Heart right ventricle (tissue), 16 donors: ENCODE data around the gene HDAC2. TPM values are rescaled to one million over a fixed set of nuclear protein-coding genes. Genes with fewer than 3 reads are reported as not detected.

Source experiments
- ATAC-seq, 8 donors: fragments of 200-7000 bp; cut with Tn5 transposase; one replicate each; pipeline ENCODE4 v1.9.1; 2020; ENCODE audit warnings: mild to moderate bottlenecking in 8 of 8, moderate library complexity in 8 of 8, moderate number of reproducible peaks in 1 of 8
- DNase-seq, 2 donors: peaks; one replicate each; pipeline ENCODE4 v3.0.0-alpha.2; 2020
- H3K27ac ChIP-seq, 10 donors: fragments of 200-600 bp; sonication (generic) in 2 of 10; one replicate each; pipeline versions ENCODE4 v1.5.0 to v1.8.0; 2020 to 2022; ENCODE audit warnings: mild to moderate bottlenecking in 3 of 10
- H3K27me3 ChIP-seq, 7 donors: fragments of 200-600 bp; one replicate each; pipeline ENCODE4 v1.8.0; 2021 to 2022; ENCODE audit warnings: mild to moderate bottlenecking in 2 of 7
- H3K36me3 ChIP-seq, 9 donors: fragments of 200-600 bp; sonication (generic) in 1 of 9; one replicate each; pipeline versions ENCODE4 v1.5.0 to v1.8.0; 2020 to 2022; ENCODE audit warnings: mild to moderate bottlenecking in 2 of 9
- H3K4me1 ChIP-seq, 9 donors: fragments of 200-600 bp; sonication (generic) in 1 of 9; one replicate each; pipeline versions ENCODE4 v1.5.0 to v1.8.0; 2020 to 2022; ENCODE audit warnings: mild to moderate bottlenecking in 4 of 9
- H3K4me3 ChIP-seq, 10 donors: fragments of 200-600 bp; sonication (generic) in 2 of 10; one replicate each; pipeline versions ENCODE4 v1.5.0 to v1.8.0; 2020 to 2022; ENCODE audit warnings: mild to moderate bottlenecking in 7 of 10, moderate library complexity in 2 of 10
- H3K9me3 ChIP-seq, 11 donors: fragments of 200-600 bp in 10 of 11; sonication (generic) in 2 of 11; one replicate each; pipeline versions ENCODE4 v1.5.0 to v1.8.0; 2013 to 2022; ENCODE audit warnings: mild to moderate bottlenecking in 2 of 11, control low read depth in 1 of 11, moderate library complexity in 1 of 11
- WGBS, 2 donors: extraction: QIAGEN DNeasy Blood & Tissue Kit; methylation state at CpG; one replicate each; pipeline ENCODE4 v1.1.7; 2013; ENCODE audit warnings: inconsistent platforms in 1 of 2; 5-methylcytosine and 5-hydroxymethylcytosine counted together
- intact Hi-C, 10 donors: fragments of 100-400 bp; cut with DNase I; formaldehyde crosslinking; loops; one replicate each; pipeline versions ENCODE4 v1.11.1 to v1.14.2; 2022
- polyA plus RNA-seq, 2 donors: library from polyadenylated mRNA; stranded (reverse); fragments of 200-250 nt; gene quantifications; one replicate each; pipeline ENCODE4 v1.2.3, GENCODE V29; 2013
- total RNA-seq, 10 donors: library from RNA; stranded (reverse); fragmentation: NEBNext Ultra II Directional in 3 of 10; extraction: Animal tissue kit (Norgen Biotek cat#: 25700) in 3 of 10; gene quantifications; one replicate each; pipeline versions ENCODE4 v1.2.1 to v1.2.4, GENCODE V29; 2021 to 2023
- TF ChIP-seq, protein P1 (sequence below), 9 donors: fragments of 200-600 bp; sonication (generic) in 2 of 9; IDR thresholded peaks; one replicate each; pipeline versions ENCODE4 v1.5.0 to v1.8.0; 2021 to 2022; ENCODE audit warnings: antibody characterized with exemption in 9 of 9, mild to moderate bottlenecking in 5 of 9, moderate library complexity in 1 of 9
- donor health status: Arrhythmogenic right ventricular cardiomyopathy.
- donor health status: ischemic (EF 13 %, LVEDD 7.1; RV severe dilation, severe dysfunction).
- donor health status: healthy with polysubstance abuse.
- donor health status: DM: no; HTN: yes; CAD: no.
- donor health status: DM: no; HTN: no; CAD: no.
- donor health status: ischemic (EF 25% LVEDD 6.9; RV normal size, moderate dysfunction).
- donor health status: ischemic (EF 25% LVEDD 5.7; RV mildly dilated, moderate dysfunction).
- donor health status: healthy.
- donor health status: DM: yes; HTN: yes; CAD: no.
- donor health status: Ischemic cardiomyopathy.
- donor health status: ischemic (EF 35%, LVEDD 5.7; RV mildly dilated, moderate dysfunction).
- donor health status: nonischemic (EF 11% LVEDD 7.7; RV severe dilation, severe dysfunction).
- donor health status: DM: yes; HTN: yes; CAD: no.
- donor health status: PGD.
- donor health status: ischemic (EF 29% LVEDD 5.4; RV normal size, mild dysfunction).
- donor health status: nonischemic (EF 23%, LVEDD 6.1; RV moderate dilation, normal function).

HDAC2 gene
- total and polyA plus RNA-seq, 12 donors, result 23.2 to 60.2 (median 46.2) TPM

DNA sequence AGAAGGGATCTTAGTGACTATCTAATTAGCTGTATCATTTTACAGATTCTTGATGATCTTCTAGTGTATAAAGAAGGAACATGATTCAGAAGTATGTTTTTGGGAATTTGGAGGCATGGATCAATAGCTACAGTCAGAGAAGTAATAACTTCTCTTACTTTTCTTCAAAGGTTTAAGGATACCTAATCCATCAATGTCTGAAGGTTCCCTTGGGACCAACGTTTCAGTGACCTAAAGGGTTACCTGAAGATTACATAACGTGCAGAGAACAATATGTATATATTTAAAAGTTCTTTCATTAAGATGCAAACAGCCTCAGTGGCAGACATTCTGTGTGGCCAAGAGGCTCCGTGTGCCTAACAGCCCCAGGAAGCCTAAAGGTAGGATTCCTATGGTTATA, 3.2 kb downstream of the HDAC2 start:
- WGBS, 2 donors, result 42 to 45% methylated on average over 3 of the region's 3 CpGs
- TF ChIP-seq, protein P1, sequence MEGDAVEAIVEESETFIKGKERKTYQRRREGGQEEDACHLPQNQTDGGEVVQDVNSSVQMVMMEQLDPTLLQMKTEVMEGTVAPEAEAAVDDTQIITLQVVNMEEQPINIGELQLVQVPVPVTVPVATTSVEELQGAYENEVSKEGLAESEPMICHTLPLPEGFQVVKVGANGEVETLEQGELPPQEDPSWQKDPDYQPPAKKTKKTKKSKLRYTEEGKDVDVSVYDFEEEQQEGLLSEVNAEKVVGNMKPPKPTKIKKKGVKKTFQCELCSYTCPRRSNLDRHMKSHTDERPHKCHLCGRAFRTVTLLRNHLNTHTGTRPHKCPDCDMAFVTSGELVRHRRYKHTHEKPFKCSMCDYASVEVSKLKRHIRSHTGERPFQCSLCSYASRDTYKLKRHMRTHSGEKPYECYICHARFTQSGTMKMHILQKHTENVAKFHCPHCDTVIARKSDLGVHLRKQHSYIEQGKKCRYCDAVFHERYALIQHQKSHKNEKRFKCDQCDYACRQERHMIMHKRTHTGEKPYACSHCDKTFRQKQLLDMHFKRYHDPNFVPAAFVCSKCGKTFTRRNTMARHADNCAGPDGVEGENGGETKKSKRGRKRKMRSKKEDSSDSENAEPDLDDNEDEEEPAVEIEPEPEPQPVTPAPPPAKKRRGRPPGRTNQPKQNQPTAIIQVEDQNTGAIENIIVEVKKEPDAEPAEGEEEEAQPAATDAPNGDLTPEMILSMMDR (IDR thresholded peaks at IDR 0.05), result no peak
- H3K27me3 ChIP-seq, result no peaks in the 10 kb centered on the region
- no peak for DNase-seq
- intact Hi-C loops, result no loop called here
- H3K4me3 ChIP-seq, result no peak overlapping the region
- no peak overlapping the region for H3K27ac ChIP-seq
- no peak for ATAC-seq
- H3K36me3 ChIP-seq, result no peaks in the 10 kb centered on the region
- H3K9me3 ChIP-seq, result no peaks in the 10 kb centered on the region
- peaks cover 0 to 62% (median 41%) of the 10 kb centered on the region in 9 donors for H3K4me1 ChIP-seq

DNA sequence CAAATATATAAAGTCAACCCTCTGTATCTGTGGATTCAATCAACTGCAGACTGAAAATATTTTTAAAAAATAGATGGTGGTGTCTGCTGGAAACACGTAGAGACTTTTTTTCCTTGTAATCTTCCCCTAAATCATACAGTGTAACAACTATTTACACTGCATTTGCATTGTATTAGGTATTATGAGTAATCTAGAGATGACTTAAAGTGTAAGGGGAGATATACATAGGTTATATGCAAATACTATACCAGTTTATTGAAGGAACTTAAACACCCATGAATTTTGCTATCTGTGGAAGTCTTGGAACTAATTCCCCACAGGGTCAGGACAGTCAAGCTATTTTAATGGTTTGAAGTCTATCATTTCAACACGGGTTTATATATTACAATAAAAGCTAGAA, 10.2 kb downstream of the HDAC2 start:
- Histone ChIP-seq H3K27ac (no peak overlapping the region), H3K4me3 (no peak overlapping the region), H3K9me3 (no peaks in the 10 kb centered on the region), H3K27me3 (no peaks in the 10 kb centered on the region), H3K36me3 (peaks cover 0 to 34% (median 0%) of the 10 kb centered on the region in 9 donors), H3K4me1 (peaks cover 0 to 37% (median 13%) of the 10 kb centered on the region in 9 donors)
- 58 to 67% methylated on average over 2 of the region's 2 CpGs for WGBS, 2 donors
- DNase-seq, result no peak
- intact Hi-C loops, result no loop called here
- TF ChIP-seq, protein P1 (IDR thresholded peaks at IDR 0.05), result no peak
- no peak for ATAC-seq

DNA sequence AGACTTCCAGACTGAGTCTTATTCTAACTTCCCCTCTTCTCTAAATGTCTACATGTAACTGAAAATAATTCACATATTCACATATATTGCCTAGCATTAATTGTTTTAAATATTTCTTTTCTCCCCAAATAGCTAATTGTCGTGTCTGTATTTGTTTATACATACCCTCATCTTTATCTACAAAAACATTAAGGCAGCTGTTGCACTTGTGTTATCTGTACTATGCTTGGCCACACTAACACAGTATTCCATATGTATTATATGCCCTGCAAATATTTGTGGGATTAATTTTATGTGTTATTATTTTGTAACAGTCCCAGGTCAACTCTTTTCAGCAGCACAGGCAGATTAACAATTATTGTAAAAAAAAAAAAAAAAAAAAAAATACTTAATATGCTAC, 11.7 kb downstream of the HDAC2 start:
- ATAC-seq (no peak), DNase-seq (no peak)
- Histone ChIP-seq H3K27me3 (no peaks in the 10 kb centered on the region), H3K36me3 (peaks cover 0 to 50% (median 2%) of the 10 kb centered on the region in 9 donors), H3K27ac (no peak overlapping the region), H3K4me3 (no peak overlapping the region), H3K4me1 (peaks cover 0 to 22% (median 7%) of the 10 kb centered on the region in 9 donors), H3K9me3 (no peaks in the 10 kb centered on the region)
- 43% methylated on average over 1 of the region's 1 CpG for whole genome bisulfite sequencing, 2 donors
- TF ChIP-seq, protein P1 (IDR thresholded peaks at IDR 0.05), result no peak
- intact Hi-C loops, result no loop called here

DNA sequence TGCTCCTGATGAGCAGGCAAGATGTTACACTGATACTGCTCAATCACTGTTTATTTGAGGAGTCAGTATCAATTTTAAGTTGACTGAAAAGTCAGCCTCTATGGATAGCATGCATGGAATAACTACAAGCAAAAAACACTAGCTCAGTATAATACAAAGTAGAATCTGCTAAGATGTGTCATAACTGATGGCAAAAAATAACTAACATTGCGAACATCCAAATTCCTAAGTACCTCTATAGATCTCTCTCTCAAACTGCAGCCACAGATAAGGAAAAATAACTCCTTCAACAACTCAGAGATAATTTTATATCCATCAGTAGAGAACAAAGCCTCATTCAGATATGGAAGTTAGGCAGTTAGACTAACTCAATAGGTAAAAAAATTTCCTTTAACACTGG, 16.3 kb downstream of the HDAC2 start:
- ATAC-seq (no peak), DNase-seq (no peak)
- 77 to 85% methylated on average over 1 of the region's 1 CpG for WGBS, 2 donors
- intact Hi-C loops, result no loop called here
- Histone ChIP-seq H3K4me1 (peaks cover 0 to 3% (median 0%) of the 10 kb centered on the region in 9 donors), H3K27me3 (no peaks in the 10 kb centered on the region), H3K4me3 (no peak overlapping the region), H3K36me3 (peaks cover 0 to 95% (median 9%) of the 10 kb centered on the region in 9 donors), H3K27ac (no peak overlapping the region), H3K9me3 (no peaks in the 10 kb centered on the region)
- TF ChIP-seq, protein P1 (IDR thresholded peaks at IDR 0.05), result no peak
